HEK293 (cell line): ENCODE measurements around the gene UGT1A6.

ENCODE experiments used
- AEBP2 ChIP-seq: fragments of 450-650 bp; formaldehyde crosslinking; IDR thresholded peaks from 2 replicates; pipeline ENCODE4 v1.5.1; 2016; ENCODE audit warnings: missing biosample characterization, missing genetic modification characterization, borderline replicate concordance
- ATF2 ChIP-seq: fragments of 450-650 bp; formaldehyde crosslinking; IDR thresholded peaks from 2 replicates; pipeline ENCODE4 v1.5.1; 2016; ENCODE audit warnings: missing biosample characterization, missing genetic modification characterization, low read depth
- CTCF ChIP-seq: fragments of 450-650 bp; formaldehyde crosslinking; IDR thresholded peaks from 2 replicates; pipeline ENCODE4 v1.5.1; 2016; ENCODE audit warnings: missing biosample characterization, missing genetic modification characterization
- ELK4 ChIP-seq: IDR thresholded peaks from 2 replicates; pipeline ENCODE4 v1.6.1; 2011; ENCODE audit warnings: mild to moderate bottlenecking, low read depth, low read length, borderline replicate concordance
- PRDM2 ChIP-seq: fragments of 450-650 bp; formaldehyde crosslinking; IDR thresholded peaks from 2 replicates; pipeline ENCODE4 v1.5.1; 2016; ENCODE audit warnings: missing biosample characterization, missing genetic modification characterization, borderline replicate concordance
- PRDM4 ChIP-seq: fragments of 450-650 bp; formaldehyde crosslinking; IDR thresholded peaks from 2 replicates; pipeline ENCODE4 v1.5.1; 2017; ENCODE audit warnings: missing biosample characterization, missing genetic modification characterization
- REST ChIP-seq: fragments of 450-650 bp; formaldehyde crosslinking; IDR thresholded peaks from 2 replicates; pipeline ENCODE4 v1.5.1; 2016; ENCODE audit warnings: missing biosample characterization, missing genetic modification characterization
- YY1 ChIP-seq: fragments of 450-650 bp; formaldehyde crosslinking; IDR thresholded peaks from 2 replicates; pipeline ENCODE4 v1.5.1; 2018; ENCODE audit warnings: missing biosample characterization, missing genetic modification characterization
- ZNF350 ChIP-seq: fragments of 450-650 bp; formaldehyde crosslinking; IDR thresholded peaks from 2 replicates; pipeline ENCODE4 v1.5.0; 2017; ENCODE audit warnings: missing biosample characterization, mild to moderate bottlenecking, missing genetic modification characterization
- ZNF670 ChIP-seq: fragments of 450-650 bp; formaldehyde crosslinking; IDR thresholded peaks from 2 replicates; pipeline ENCODE4 v1.5.1; 2016; ENCODE audit warnings: missing biosample characterization, missing genetic modification characterization, low read depth
- ZSCAN16 ChIP-seq: fragments of 450-650 bp; formaldehyde crosslinking; IDR thresholded peaks from 2 replicates; pipeline ENCODE4 v1.5.1; 2016; ENCODE audit warnings: missing biosample characterization, missing genetic modification characterization

- TF ChIP-seq ZSCAN16 (tag by site-specific recombination) (no peak), PRDM2 (tag by site-specific recombination) (no peak), ZNF670 (tag by site-specific recombination) (no peak), ZNF350 (tag by site-specific recombination) (no peak), YY1 (tag by site-specific recombination) (no peak), AEBP2 (tag by site-specific recombination) (no peak), CTCF (tag by site-specific recombination) (no peak), PRDM4 (tag by site-specific recombination) (no peak), ATF2 (tag by site-specific recombination) (no peak), REST (tag by site-specific recombination) (no peak), ELK4 (no peak)
Measured at GRCh38 chr2:233655043-233655442, 37.6 kb upstream of the UGT1A6 start.
